ENCODE data around the gene SKIL.

Gene SKIL

DNA sequence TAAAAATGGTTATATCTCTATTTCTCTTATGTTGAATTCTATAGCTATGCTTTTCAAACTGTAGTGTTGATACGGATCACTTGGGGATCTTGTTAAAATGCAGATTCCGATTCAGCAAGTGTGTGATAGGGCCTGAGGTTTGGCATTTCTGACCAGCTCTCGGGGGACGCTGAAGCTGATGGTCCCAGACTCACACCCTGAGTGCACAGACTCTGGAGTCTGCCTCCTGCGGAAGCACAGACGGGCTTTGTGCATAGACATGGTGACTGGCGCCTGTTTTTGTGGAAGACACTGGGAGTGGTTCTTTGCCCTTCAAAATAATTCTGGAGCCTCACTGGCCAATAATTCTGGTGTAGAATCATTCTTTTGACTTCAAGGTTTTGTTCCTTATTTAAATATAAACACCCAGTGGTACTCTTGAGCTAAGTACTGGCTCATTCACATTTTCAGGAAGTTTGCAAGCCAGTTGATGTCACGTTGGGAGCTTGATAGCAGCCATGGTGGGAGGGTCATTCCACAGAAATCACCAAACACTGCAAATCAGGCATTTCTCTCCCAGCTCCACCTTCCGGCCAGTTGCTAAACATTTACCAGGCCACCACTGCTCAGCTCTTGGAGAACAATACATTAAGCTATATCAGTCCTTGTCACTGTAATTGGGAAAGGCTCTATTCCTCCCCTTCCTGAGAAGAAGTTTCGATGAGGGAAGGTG is 80.3 kb downstream of the SKIL start:
- TF ChIP-seq EZH2 (optimal IDR thresholded peaks at IDR 0.05; ENCODE audit: low read depth, low read length) (no peak), EZH2phosphoT487 (IDR thresholded peaks at IDR 0.05; ENCODE audit: low read length) (no peak), CTCF (IDR thresholded peaks at IDR 0.05; ENCODE audit: low read length) (no peak)
- Histone ChIP-seq H3K4me1 (ENCODE audit: low read length) (no peaks in the 10 kb centered on the region), H3K79me2 (ENCODE audit: low read length) (no peaks in the 10 kb centered on the region), H2AFZ (ENCODE audit: low read length) (no peak overlapping the region), H4K20me1 (ENCODE audit: insufficient read depth, low read length) (no peaks in the 10 kb centered on the region), H3K4me2 (ENCODE audit: low read depth, low read length) (no peak overlapping the region), H3K9me2 (replicated peaks; ENCODE audit: insufficient read depth, low read length) (no peaks in the 10 kb centered on the region), H3K36me3 (replicated peaks; ENCODE audit: insufficient read depth, low read length) (no peaks in the 10 kb centered on the region), H3K9ac (ENCODE audit: low read length) (no peak overlapping the region), H3K4me3 (ENCODE audit: low read length) (no peak overlapping the region), H3K27me3 (replicated peaks; ENCODE audit: insufficient read depth, low read length) (no peaks in the 10 kb centered on the region), H3K9me3 (replicated peaks; ENCODE audit: insufficient read depth, low read length) (no peaks in the 10 kb centered on the region), H3K27ac (ENCODE audit: low read length) (no peak overlapping the region), H3F3A (ENCODE audit: insufficient read depth, low read length) (no peaks in the 10 kb centered on the region)
- no peak for DNase-seq

DNA sequence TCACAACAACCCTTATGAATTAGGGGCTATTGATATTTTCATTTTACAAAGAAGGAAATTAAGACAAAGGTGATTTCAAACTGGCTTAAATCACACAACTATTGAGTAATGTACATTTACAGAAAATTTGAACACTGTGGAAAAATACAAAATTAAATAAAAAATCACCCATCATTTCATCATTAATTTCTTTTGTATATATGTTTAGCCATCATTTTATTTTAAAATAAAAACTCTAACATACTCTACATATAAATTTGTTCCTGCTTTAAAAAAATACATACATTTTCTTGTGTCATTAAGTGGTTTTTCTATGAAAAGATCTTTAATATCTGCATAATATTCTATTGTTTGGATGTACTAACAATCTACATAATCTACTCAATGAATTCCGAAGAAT is 81.3 kb downstream of the SKIL start:
- no peak overlapping the region for H3K27ac ChIP-seq (ENCODE audit: low read length)
- H3K36me3 ChIP-seq (replicated peaks; ENCODE audit: insufficient read depth, low read length), result no peaks in the 10 kb centered on the region
- H3K9ac ChIP-seq (ENCODE audit: low read length), result no peak overlapping the region
- H3K4me1 ChIP-seq (ENCODE audit: low read length), result no peaks in the 10 kb centered on the region
- H2AFZ ChIP-seq (ENCODE audit: low read length), result no peak overlapping the region
- H3K4me2 ChIP-seq (ENCODE audit: low read depth, low read length), result no peak overlapping the region
- no peaks in the 10 kb centered on the region for H4K20me1 ChIP-seq (ENCODE audit: insufficient read depth, low read length)
- no peaks in the 10 kb centered on the region for H3K79me2 ChIP-seq (ENCODE audit: low read length)
- no peaks in the 10 kb centered on the region for H3K9me2 ChIP-seq (replicated peaks; ENCODE audit: insufficient read depth, low read length)
- H3K4me3 ChIP-seq (ENCODE audit: low read length), result no peak overlapping the region
- no peaks in the 10 kb centered on the region for H3F3A ChIP-seq (ENCODE audit: insufficient read depth, low read length)
- TF ChIP-seq EZH2 (optimal IDR thresholded peaks at IDR 0.05; ENCODE audit: low read depth, low read length) (no peak), EZH2phosphoT487 (IDR thresholded peaks at IDR 0.05; ENCODE audit: low read length) (no peak), CTCF (IDR thresholded peaks at IDR 0.05; ENCODE audit: low read length) (no peak)
- no peaks in the 10 kb centered on the region for H3K27me3 ChIP-seq (replicated peaks; ENCODE audit: insufficient read depth, low read length)
- DNase-seq, result no peak
- H3K9me3 ChIP-seq (replicated peaks; ENCODE audit: insufficient read depth, low read length), result no peaks in the 10 kb centered on the region

- Histone ChIP-seq H3F3A (ENCODE audit: insufficient read depth, low read length) (no peaks in the 10 kb centered on the region), H3K27ac (ENCODE audit: low read length) (no peak overlapping the region), H3K9ac (ENCODE audit: low read length) (no peak overlapping the region), H3K4me1 (ENCODE audit: low read length) (no peaks in the 10 kb centered on the region), H3K36me3 (replicated peaks; ENCODE audit: insufficient read depth, low read length) (no peaks in the 10 kb centered on the region), H3K4me2 (ENCODE audit: low read depth, low read length) (no peak overlapping the region), H3K9me2 (replicated peaks; ENCODE audit: insufficient read depth, low read length) (no peaks in the 10 kb centered on the region), H3K79me2 (ENCODE audit: low read length) (no peaks in the 10 kb centered on the region), H3K27me3 (replicated peaks; ENCODE audit: insufficient read depth, low read length) (no peaks in the 10 kb centered on the region), H2AFZ (ENCODE audit: low read length) (no peak overlapping the region), H4K20me1 (ENCODE audit: insufficient read depth, low read length) (no peaks in the 10 kb centered on the region), H3K4me3 (ENCODE audit: low read length) (no peak overlapping the region), H3K9me3 (replicated peaks; ENCODE audit: insufficient read depth, low read length) (no peaks in the 10 kb centered on the region)
- TF ChIP-seq CTCF (IDR thresholded peaks at IDR 0.05; ENCODE audit: low read length), result no peak
- TF ChIP-seq EZH2phosphoT487 (IDR thresholded peaks at IDR 0.05; ENCODE audit: low read length), result no peak
- no peak for TF ChIP-seq EZH2 (optimal IDR thresholded peaks at IDR 0.05; ENCODE audit: low read depth, low read length)
- no peak for DNase-seq
Measured at GRCh38 chr3:170440344-170440743, 82.8 kb downstream of the SKIL start.

All from MM.1S (cell line).